GM19035 (cell line): ENCODE data around the gene ARID1B.

Source experiments
- ATAC-seq: cut with Tn5 transposase; IDR thresholded peaks from one replicate; pipeline ENCODE4 v1.9.1; 2021; ENCODE audit not compliant: unreplicated experiment

ARID1B gene

DNA sequence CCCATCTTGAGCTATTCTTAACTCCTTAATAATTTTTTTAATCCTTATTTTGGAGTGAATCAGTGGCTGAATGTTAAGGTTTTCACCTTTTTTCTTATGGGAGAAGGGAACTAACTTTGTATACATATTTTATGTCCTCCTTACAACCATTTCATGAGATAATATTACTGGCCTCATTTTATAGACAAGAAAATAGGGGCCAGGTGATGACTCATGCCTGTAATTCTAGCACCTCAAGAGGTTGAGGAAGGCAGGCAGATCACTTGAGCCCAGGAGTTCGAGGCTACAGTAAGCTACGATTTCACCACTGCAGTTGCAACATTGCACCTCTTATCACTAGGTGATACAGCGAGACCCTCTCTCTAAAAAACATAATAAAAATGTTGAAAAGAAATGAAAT is 417.5 kb downstream of the ARID1B start:
- no peak for ATAC-seq

- no peak for ATAC-seq
Observed at GRCh38 chr6:157196391-157196790, 419.2 kb downstream of the ARID1B start.

DNA sequence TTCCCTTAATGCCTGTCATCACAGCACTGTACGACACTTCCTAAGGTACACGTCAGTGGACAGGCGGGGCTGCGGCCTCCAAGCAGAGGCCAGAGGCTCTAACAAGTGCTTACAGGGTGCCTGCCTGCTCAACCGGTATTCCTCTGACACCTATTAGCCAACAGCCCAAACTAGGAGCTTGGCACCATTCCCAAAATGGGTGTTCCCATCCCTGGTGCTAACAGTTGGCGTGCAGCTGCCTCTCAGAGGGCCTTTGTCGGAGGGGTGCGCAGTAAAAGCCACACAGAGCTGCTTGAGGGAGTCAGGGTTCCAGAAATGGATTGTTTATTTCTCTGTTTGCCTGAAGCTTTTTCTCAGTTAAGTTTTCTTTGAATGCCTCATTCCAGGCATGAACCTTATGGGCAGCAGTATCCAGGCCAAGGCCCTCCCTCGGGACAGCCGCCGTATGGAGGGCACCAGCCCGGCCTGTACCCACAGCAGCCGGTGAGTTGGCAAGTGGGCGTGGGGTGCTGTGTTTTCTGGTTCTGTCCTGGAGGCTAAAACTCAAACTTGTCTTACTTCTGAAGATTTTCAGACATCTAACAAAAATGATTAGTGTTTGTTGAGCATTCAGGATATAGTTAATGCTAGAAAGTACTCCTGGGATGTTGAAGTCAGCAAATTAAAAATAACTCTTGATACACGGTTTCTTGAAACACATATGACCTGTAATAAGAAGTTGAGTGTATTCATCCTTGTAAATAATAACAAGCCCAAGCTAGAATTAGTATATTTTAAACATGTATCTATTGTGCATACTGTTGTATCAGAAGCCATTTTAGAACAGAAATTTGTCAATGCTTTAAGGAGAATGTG is 421.5 kb downstream of the ARID1B start:
- ATAC-seq: no peak

- ATAC-seq: no peak
Observed at GRCh38 chr6:157200117-157200516, 422.9 kb downstream of the ARID1B start.

DNA sequence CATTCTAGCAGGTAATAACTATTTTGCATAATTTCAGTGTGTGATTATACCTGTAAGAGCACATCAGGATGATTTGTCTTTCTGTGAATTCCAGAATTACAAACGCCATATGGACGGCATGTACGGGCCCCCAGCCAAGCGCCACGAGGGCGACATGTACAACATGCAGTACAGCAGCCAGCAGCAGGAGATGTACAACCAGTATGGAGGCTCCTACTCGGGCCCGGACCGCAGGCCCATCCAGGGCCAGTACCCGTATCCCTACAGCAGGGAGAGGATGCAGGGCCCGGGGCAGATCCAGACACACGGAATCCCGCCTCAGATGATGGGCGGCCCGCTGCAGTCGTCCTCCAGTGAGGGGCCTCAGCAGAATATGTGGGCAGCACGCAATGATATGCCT is 423.4 kb downstream of the ARID1B start:
- ATAC-seq: no peak

GRCh38 chr6:157201083-157201482 is 423.9 kb downstream of the ARID1B start:
- no peak for ATAC-seq

DNA sequence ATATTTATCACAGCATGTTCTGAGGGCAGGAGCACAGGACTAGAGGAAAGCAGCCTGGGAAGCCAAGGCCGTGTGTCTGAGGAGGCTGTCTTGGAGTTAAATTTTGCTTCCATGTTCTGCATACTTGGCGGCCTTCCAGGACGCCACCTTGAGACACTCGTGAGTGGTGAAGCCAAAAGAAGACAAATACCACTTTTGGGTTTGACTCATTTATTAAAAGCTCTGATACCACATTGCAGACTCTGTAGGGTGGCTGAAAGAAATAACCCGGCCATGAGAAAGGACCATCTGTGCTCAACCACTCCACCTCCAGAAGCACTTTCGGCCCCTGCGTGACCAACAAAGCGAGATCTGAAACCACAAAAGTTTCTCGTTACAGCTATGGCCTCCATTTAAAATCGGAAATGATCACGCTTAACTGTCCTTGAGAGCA is 426.1 kb downstream of the ARID1B start:
- ATAC-seq: peak; percentile 90

DNA sequence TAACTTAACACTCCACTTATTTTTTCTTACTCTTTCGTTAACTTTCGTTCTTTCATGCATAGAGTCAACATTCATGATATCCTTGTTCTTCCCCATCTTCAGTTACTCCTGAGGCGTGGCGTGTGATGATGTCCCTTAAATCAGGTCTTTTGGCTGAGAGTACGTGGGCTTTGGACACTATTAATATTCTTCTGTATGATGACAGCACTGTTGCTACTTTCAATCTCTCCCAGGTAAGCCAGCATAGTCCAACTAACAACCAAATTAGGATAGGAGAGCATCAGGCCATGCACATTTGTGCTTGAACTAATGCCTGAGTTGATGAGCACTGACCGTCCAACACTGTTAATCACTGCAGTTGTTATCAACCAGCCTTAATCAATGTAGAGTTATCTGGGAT is 426.6 kb downstream of the ARID1B start:
- peak; percentile 37 for ATAC-seq

DNA sequence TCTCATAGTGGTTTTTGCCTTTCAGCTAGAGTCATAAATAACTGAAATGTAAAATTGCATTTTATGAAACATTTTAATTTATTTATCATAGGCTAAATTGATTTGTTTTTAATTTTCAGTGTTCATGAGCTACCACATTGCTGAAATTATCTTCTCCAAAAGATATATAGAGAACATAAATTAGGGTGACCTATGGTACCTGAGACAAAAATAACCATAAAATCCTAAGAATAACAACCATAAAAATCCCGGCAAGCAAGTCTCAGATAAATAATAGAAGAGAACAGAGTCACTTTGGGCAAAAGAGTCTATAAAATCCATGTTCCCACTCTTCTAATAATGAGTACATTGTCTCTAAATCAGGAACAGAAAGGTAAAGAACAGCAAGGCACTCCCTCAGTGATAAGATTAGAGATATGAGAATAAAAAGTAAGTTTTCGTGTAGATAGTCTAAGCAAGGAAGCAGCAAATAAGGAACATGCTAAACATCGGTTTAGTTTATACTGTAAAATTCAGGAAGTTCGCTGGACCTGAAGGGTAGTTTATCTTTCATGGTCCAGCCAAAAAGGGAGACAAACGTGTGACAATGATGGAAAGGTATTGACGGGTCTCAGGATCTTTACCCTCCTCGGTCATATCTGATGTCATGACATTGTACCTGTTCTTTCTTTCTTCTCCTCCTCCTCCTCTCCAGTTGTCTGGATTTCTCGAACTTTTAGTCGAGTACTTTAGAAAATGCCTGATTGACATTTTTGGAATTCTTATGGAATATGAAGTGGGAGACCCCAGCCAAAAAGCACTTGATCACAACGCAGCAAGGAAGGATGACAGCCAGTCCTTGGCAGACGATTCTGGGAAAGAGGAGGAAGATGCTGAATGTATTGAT is 428.5 kb downstream of the ARID1B start:
- no peak for ATAC-seq

- no peak for ATAC-seq
Observed at GRCh38 chr6:157206359-157206815, 429.2 kb downstream of the ARID1B start.

DNA sequence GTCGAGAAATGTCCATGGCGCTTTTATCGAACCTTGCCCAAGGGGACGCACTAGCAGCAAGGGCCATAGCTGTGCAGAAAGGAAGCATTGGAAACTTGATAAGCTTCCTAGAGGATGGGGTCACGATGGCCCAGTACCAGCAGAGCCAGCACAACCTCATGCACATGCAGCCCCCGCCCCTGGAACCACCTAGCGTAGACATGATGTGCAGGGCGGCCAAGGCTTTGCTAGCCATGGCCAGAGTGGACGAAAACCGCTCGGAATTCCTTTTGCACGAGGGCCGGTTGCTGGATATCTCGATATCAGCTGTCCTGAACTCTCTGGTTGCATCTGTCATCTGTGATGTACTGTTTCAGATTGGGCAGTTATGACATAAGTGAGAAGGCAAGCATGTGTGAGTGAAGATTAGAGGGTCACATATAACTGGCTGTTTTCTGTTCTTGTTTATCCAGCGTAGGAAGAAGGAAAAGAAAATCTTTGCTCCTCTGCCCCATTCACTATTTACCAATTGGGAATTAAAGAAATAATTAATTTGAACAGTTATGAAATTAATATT is 430.4 kb downstream of the ARID1B start:
- no peak for ATAC-seq

- no peak for ATAC-seq
Observed at GRCh38 chr6:157209865-157210530, 432.8 kb downstream of the ARID1B start.

DNA sequence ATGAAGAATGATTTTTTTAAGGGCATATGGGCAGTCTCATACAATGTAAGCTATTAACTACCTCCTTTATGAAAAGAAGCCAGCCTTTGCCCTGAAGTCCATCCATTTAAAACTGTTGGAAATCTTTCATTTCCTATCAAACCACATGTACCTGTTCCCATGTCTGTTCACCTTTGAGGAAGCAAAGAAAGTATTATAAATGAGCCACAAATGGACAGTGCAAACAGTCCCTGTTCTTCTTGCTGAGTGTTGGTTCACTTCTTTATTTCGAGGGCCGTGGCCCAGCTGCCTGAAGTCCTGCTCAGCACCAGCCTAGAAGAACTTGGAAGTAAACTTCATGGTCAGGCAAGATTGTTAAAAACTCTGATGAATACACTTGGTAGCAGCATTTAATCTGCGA is 433.8 kb downstream of the ARID1B start:
- ATAC-seq: no peak

GRCh38 chr6:157211603-157212455 is 434.7 kb downstream of the ARID1B start:
- no peak for ATAC-seq

DNA sequence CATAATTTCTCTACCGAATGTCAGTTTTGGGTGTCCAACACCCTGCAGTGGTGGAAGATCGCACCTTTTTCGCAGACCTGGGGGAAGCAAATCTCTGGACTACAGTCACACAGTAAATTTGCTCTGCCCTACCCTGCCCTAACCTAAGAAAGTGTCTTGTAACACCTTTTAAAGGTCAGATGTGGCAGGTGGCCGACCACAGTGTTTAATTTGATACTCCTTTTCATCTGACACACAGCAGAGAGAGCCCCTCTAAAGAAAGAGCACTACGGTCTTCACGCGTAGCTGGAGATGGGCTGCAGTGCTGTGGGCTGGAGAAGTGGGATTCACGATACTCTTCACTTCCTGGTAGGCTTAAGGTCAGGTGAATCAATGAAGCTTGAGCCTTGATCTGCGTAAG is 436.2 kb downstream of the ARID1B start:
- ATAC-seq: no peak

DNA sequence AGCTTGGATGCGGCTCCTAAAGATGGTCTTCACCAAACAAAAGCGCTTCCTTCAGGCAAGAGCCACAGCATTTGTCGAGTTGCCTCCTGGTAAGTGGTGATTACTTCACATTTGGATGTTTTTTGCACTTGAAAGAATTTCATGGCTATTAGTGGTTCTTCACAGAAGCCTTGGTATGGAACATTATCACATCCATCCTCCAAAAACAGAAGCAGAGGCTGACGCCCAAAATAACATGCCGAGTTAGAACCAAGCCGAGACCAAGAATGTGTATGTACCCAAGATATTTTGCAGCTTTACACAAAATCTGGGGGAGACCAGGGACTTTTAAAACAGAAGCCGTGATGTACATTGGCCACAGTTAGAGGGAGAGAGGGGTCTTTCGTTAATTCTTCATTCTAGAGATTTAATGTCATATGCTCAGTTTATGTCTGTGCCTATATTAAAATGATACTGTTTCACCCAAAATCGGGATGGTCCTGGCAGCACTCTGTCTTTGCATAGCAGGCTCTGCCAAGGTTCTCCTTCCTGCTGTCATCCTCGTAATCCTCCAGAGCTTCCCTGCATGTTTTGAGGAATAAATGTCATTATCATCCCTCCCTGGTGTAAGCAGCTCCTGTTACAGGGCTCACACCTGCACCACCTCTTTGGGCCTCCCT is 436.9 kb downstream of the ARID1B start:
- no peak for ATAC-seq

DNA sequence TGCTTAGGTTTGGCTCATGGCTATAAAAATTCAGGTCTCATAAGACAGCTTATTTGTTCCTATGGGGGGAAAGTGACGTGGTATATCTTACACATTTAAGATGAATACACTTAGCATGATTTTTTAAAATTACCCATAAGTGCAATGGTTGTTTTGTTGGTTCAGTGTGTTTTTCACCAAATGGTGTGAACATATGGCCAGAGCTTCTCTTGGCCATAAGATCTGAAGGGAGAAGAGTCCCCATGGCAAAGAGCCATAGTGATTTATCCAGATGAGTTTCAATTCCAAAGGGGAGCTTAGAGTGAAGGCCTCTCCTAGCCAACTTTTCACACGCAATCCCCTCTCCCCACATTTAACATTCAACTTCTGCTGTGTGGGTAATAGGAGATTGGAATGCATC is 438.5 kb downstream of the ARID1B start:
- ATAC-seq: no peak

DNA sequence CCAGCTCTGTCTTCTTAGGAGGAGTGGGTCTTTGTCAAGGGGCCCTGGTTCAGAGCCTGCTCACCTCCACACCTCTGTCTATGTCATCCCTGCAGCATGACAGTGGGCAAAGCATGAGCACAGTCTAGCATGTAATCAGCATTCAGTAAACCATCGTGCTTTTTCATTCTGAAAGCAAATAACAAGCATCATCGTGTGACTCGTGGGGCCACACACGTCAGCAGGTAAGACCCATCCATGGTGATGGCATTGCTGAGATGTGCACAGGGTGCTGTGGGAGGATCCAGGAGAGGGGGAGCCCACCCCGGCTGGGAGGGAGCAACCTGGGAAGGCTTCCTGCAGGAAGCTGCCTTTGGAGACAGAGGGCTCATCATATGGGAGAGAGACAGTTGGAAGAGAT is 439.4 kb downstream of the ARID1B start:
- no peak for ATAC-seq

- no peak for ATAC-seq
Observed at GRCh38 chr6:157217198-157217893, 440.2 kb downstream of the ARID1B start.
